Body of pancreas (tissue), 4 donors: ENCODE results near the gene COL19A1.

Experiments
- CTCF ChIP-seq, 7 experiments: fragments of 450-650 bp in 4 of 7; fragments of 200-600 bp in 3 of 7; sonication (generic) in 3 of 7; IDR thresholded peaks; one replicate each; pipeline ENCODE4 v1.5.1; 2016 to 2019; ENCODE audit warnings: antibody characterized with exemption in 7 of 7
- POLR2A ChIP-seq, 3 donors: fragments of 450-650 bp; IDR thresholded peaks; one replicate each; pipeline ENCODE4 v1.6.1; 2016; ENCODE audit warnings: antibody characterized with exemption in 3 of 3, mild to moderate bottlenecking in 2 of 3

- TF ChIP-seq CTCF (IDR thresholded peaks at IDR 0.05) (no peak), POLR2A (IDR thresholded peaks at IDR 0.05) (no peak)
Measured at GRCh38 chr6:70258483-70258882, 392.1 kb downstream of the COL19A1 start.
